Stimulated activated CD8-positive, alpha-beta memory T cell treated with anti-CD3 and anti-CD28 coated beads, Interleukin-4, amount 100 ng/mL, for 48 hours (primary cell): Measurements from ENCODE around the gene CEP72.
"Not testable (repeated sequence)": the region's sequence is repeated elsewhere in the genome, so short reads cannot be mapped to it uniquely, and the experiment has no call there.

Experiments
- DNase-seq: peaks from one replicate; pipeline ENCODE4 v3.0.0-alpha.2; 2020

The CEP72 gene

DNA sequence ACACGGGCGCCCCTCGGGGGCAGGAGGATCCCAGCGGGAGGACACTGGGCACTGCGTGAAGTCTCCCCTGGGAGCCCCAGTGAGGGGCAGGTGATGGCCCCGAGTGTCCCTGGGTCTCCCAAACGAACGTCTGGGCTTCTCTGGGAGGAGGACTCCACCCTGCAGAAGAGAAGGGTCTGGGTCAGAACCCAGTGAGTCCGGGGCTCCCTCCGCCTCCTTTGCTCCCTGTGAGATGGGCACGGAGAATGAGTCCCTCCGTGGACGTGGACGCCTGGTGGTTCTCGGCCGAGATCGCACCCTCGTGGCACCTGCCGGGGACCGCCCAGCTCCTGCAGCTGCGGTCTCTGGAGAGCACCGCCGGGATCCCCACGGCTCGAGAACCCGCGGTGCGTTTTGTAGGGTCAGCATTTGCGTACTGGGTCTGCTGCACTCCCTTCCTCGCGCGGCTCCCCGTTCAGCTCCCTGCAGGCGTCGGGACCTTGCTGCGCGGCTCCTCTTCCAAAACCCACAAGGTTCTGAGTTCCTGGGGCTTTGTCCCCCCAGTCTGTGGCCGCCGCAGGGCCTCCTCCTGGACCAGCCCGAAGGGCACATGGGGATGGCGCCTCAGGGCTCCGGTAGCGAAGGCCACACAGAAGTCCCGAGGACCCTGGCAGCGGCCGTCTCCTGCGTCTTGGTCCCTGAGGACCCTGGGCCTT, 10.2 kb upstream of the CEP72 start:
- no peak for DNase-seq

DNA sequence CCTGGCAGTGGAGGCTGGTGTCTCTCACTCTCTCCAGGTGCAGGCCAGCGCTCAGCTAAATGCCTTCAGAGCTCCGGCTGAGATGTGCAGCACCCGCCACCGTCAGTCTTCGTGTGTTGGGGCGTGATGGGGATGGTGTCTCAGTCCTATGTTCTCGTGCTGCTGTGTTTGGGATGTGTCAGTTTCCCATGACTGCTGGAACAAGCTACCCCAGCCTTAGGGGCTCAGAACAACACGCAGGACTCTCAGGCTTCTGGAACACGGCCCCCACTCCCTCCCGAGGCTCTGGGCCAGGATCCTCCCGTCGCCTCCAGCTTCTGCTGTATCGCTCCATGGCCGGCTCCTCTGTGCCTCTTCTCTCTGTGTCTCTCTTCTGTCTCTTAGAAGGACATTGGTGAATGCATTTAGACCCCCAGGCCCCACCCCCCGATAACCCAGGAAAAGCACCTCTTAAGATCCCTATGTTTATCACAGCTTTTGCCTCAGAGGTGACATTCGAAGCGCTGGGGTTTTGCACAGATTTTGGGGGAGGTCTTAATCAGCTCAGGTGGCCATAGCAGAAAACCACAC, 9.6 kb upstream of the CEP72 start:
- DNase-seq = peak; percentile 5

DNA sequence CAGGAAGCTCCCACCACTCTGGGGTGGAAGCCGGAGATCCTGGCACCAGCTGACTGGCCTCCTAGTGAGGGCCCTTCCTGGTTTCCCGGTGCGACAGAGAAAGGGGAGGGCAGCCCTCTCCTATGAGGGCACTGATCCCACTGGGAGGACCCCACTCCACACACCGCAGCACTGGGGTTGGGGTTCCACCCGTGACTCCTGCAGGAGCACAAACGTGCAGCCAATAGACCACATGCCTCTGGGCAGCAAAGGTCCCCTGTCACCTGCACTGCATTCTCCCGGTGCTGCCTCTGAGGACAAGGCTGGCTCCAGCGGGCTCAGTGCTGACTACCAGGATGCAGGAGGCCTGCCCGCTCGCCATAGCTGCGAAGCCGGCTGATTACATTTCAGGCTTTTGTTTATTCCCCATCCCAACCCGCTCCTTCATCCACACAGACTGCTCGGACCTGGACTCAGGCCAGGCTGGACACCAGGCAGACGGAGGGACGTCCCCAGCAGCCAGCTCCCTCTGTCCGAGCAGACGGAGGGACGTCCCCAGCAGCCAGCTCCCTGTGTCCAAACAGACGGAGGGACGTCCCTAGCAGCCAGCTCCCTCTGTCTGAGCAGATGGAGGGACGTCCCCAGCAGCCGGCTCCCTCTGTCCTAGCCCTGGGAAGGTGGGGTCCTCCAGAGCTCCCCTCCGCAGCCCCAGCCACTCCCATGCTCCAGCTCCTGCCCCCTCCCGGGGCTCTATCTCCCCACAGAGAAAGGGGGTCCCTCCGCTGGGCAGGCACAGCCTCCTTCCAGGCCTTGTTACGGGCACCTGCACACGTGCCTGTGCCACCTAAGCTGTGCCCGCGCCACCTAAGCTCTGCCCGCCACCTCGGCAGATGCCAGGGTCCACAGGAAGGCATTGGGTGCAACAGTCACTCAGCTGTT, 8.8 kb upstream of the CEP72 start:
- DNase-seq = no peak

DNA sequence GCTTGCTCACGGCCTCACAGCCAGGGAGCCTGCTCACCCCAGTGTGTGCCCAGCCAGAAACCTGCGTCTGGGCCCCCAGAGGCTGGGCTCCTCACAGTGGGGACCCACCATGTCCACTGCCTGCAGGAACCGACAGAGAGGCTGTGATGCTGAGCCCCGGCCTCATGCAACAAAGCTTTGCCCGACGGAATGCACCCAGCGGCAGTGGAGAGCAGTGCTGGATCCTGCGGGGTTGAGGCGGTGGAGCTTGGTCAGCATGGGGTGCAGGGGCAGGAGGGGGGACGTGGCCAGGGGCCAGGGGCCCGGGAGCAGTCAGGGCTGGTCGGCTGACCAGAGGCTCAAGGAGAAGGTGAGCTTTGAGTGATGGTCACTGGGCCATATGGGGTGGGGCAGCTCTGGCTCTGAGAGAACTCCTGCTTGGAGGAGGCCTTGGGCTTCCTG, 7.7 kb upstream of the CEP72 start:
- no peak for DNase-seq

DNA sequence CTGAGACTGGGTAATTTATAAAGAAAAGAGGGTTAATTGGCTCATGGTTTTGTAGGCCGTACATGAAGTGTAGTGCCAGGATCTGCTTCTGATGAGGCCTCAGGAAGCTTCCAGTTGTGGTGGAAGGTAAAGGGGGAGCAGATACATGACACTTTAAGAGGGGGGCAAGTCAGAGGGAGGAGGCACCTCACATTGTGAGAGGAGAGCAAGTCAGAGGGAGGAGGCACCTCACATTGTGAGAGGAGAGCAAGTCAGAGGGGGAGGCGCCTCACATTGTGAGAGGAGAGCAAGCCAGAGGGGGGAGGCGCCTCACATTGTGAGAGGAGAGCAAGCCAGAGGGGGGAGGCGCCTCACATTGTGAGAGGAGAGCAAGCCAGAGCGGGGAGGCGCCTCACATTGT, 7.0 kb upstream of the CEP72 start:
- not testable (repeated sequence) for DNase-seq

DNA sequence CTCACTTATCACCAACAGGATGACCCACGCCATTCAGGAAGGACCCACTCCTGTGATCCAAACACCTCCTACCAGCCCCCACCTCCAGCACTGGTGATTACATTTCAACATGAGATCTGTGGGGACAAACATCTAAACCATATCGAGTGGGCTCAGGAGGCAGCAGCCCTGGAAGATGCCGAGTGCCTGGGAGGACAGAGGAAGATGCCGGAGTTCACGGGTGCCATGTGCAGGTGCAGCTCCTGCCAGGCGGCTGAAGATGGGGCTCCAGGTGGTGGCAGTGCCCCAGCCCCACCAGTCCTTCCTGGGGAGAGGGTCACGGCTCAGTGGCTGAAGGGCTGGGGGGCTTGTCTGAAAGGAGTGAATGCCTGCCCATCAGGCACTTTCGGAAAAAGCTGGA, 6.1 kb upstream of the CEP72 start:
- DNase-seq = no peak

DNA sequence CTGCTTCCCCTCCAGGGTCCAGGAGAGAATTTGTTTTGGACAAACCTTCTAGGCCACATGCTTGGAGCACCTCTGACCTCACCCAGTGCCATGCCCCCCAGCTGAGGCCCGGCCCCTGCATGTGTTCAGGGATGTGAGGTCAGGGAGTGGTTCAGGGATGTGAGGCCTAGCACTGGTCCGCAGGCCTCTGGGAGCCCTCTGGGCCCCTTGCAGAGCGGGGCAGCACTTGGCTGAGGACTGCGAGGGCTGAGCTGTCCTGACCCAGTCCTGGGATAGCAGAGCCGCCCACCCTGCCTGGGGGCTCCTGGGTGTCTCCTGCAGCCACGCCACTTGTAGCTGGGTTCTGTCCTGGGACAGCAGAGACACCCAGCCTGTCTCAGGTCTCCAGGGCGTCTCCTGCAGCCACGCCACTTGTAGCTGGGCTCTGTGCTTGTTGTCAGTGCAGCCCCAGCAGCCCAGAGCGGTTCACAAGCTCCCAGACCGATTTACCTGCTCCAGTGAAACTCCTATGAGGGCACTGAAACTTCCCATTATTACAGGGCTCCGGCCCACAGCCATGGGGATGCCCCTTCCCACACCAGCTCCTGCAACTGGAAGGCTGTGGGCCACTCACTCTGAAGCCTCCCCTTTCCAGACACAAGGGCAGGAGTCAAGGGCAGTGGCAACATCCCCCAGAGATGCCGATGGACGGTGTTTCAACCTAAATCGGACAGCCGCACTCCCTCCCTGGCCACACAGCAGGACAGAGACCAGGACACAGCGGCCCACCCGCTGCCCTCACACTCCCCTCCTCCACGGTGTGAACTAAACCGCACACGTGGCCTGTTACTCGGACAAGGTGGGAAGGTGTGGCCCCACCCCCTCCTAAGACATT, 5.4 kb upstream of the CEP72 start:
- peak; percentile 16 for DNase-seq

- DNase-seq = no peak
Observed at GRCh38 chr5:607541-608428, 4.4 kb upstream of the CEP72 start.

GRCh38 chr5:608429-609370, 3.4 kb upstream of the CEP72 start:
- DNase-seq = no peak

DNA sequence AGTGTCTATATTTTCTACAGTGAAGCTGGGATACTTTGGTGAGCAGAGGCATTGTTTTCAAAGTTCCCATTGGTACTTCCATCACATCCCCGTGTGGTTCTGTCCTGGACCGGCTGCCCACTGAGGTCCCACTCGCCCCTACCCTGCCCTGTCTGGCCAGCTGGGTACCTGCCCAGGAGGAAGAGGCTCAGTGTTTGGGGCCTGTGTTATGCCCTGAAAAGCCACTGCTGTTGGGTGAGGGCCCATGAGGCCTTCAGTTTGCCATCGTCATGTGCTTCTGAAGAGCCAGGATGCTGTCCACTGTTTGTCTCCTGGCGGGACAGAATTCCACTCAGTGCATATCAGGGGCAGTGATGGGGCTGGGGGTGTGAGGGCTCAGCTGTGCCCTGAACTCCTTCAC, 2.6 kb upstream of the CEP72 start:
- DNase-seq = no peak

DNA sequence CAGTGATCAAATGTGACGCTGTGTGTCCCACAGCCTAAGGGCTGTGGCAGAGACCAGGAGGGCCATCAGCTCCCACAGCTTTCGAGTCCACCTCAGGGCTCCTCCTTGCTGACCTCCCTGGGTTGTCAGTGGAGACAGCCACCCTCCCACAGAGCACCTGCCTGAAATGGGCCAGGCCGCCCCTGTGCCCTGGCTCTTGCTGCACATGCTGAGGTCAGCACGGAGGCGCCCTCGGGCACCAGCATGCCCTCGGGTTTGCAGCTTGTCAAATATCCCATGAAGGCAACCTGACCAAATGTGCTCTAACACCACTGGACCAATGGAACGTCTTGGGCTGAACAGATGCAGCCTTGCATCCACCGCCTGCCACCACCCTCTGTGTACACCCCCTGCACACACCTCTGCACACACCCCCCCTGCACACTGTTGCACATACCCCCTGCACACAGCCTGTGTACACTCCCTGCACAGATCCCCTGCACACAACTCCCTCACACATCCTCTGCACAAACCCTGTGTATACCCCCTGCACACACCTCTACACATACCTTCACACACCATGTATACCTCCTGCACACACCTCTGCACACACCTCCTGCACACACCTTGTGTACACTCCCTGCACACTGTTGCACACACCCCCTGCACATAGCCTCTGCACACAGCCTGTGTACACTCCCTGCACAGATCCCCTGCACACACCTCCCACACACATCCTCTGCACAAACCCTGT, 2.0 kb upstream of the CEP72 start:
- DNase-seq = no peak

GRCh38 chr5:610744-611730, 1.1 kb upstream of the CEP72 start:
- DNase-seq = no peak

GRCh38 chr5:612498-613424, 621 bp downstream of the CEP72 start:
- peak; percentile 44 for DNase-seq

DNA sequence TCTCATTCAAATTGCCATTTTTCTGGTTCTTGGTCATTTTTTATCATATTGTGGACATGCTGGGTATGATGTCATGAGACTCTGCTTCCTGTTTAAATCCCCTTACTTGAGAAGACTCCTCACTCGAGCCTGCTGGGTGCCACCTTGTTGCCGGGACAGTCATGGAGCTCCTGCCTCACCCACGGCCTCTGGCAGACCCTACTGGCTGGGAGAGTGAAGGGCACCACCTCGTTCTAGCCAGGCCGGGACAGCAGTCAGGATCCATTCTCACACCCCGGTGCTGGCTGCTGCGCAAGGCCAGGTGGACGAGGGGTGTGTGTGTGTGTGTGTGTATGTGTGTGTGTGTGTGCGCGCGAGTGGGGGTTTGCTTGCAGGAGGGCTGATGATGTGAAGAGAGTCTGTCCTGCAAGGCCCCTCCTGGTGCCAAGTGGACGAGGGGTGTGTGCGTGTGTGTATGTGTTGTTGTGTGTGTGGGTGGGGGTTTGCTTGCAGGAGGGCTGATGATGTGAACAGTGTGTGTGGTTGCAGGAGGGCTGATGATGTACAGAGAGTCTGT, 4.4 kb downstream of the CEP72 start:
- DNase-seq = no peak

DNA sequence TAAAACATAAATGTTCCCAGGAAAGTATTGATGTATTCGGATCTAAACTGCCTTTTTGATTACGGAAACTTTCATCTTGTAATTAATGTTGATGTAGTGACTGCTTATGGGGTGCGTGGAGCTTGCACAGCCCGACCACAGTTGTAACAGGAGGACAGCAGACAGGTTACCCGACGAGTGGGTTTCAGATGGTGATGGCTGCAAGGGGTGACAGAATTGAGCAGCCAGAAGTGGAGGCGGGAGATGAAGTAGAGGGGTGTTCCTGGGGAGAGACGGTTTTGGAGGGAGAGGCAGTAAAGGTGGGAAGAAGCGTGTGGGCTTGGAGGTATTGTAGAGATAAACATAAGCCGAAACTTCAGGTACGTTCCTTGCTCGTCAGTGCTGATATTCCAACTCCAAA, 5.8 kb downstream of the CEP72 start:
- no peak for DNase-seq

DNA sequence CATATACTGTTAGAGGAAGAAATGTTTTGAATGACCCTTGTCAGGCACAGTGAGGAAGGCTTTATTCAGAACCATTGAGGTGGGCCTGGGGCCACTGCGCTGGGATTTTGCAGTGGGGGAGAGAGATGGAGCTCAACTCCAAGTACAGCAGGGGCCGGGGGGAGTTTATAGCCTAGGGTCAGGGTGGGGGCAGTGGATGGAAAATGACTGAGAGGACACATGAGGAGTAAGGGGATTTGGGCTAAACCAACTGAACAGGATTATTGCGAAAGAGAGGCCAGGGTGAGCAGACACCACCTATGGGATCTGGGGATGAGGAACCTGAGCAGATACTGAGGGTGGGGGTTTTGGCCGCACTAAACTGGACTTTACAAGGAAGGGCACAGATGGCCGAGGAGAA, 6.3 kb downstream of the CEP72 start:
- no peak for DNase-seq

- DNase-seq = no peak
Observed at GRCh38 chr5:619444-619843, 7.3 kb downstream of the CEP72 start.
